A549 (cell line): ENCODE results near the gene PPP1R1B. TPM values are rescaled to one million over a fixed set of nuclear protein-coding genes. Genes with fewer than 3 reads are reported as not detected.

Experiments
- polyA plus RNA-seq, 4 experiments: library from polyadenylated mRNA; depleted of rRNA in 3 of 4; stranded (reverse); fragments of >200 nt; fragmentation: RNase III in 1 of 4; extraction: RNeasy Plus Mini Kit Qiagen cat#74134 plus additional on column Dnase treatment in 1 of 4; gene quantifications; 2 replicates in 3 of 4; 3 replicates in 1 of 4; pipeline ENCODE4 v1.2.3, GENCODE V29; 2011 to 2017

The PPP1R1B gene
- polyA plus RNA-seq, 2 of the 4 experiments (the other 2 are of a cell fraction), result 0.10 TPM; not detected in 1

Other genes with a start within 250 kb of the PPP1R1B start
- 6.7 and 12.2 TPM in 2 replicates for gene FBXL20, start 225.3 kb upstream of the PPP1R1B start, polyA plus RNA-seq (2011; rRNA removed)
- gene FBXL20, start 225.3 kb upstream of the PPP1R1B start, polyA plus RNA-seq (2017; fragmentation: RNase III; extraction: RNeasy Plus Mini Kit Qiagen cat#74134 plus additional on column Dnase treatment), result 4.3 to 5.7 TPM (median 5.6 TPM) in 3 replicates
- gene MED1, start 175.7 kb upstream of the PPP1R1B start, polyA plus RNA-seq (2011; rRNA removed), result 74.9 and 76.2 TPM in 2 replicates
- 33.8 to 37.0 TPM (median 34.7 TPM) in 3 replicates for gene MED1, start 175.7 kb upstream of the PPP1R1B start, polyA plus RNA-seq (2017; fragmentation: RNase III; extraction: RNeasy Plus Mini Kit Qiagen cat#74134 plus additional on column Dnase treatment)
- 42.1 and 47.3 TPM in 2 replicates for gene CDK12, start 165.5 kb upstream of the PPP1R1B start, polyA plus RNA-seq (2011; rRNA removed)
- 36.7 to 40.0 TPM (median 37.8 TPM) in 3 replicates for gene CDK12, start 165.5 kb upstream of the PPP1R1B start, polyA plus RNA-seq (2017; fragmentation: RNase III; extraction: RNeasy Plus Mini Kit Qiagen cat#74134 plus additional on column Dnase treatment)
- not detected in 2 replicates for gene NEUROD2, start 19.0 kb upstream of the PPP1R1B start, polyA plus RNA-seq (2011; rRNA removed)
- not detected in 3 replicates for gene NEUROD2, start 19.0 kb upstream of the PPP1R1B start, polyA plus RNA-seq (2017; fragmentation: RNase III; extraction: RNeasy Plus Mini Kit Qiagen cat#74134 plus additional on column Dnase treatment)
- 56.0 and 60.9 TPM in 2 replicates for gene STARD3, start 10.2 kb downstream of the PPP1R1B start, polyA plus RNA-seq (2011; rRNA removed)
- 53.0 to 56.1 TPM (median 54.6 TPM) in 3 replicates for gene STARD3, start 10.2 kb downstream of the PPP1R1B start, polyA plus RNA-seq (2017; fragmentation: RNase III; extraction: RNeasy Plus Mini Kit Qiagen cat#74134 plus additional on column Dnase treatment)
- gene TCAP, start 38.4 kb downstream of the PPP1R1B start, polyA plus RNA-seq (2011; rRNA removed), result 0.41 and 0.67 TPM in 2 replicates
- gene TCAP, start 38.4 kb downstream of the PPP1R1B start, polyA plus RNA-seq (2017; fragmentation: RNase III; extraction: RNeasy Plus Mini Kit Qiagen cat#74134 plus additional on column Dnase treatment), result 1.0 to 1.6 TPM (median 1.2 TPM) in 3 replicates
- not detected in 2 replicates for gene PNMT, start 41.5 kb downstream of the PPP1R1B start, polyA plus RNA-seq (2011; rRNA removed)
- 0.16 TPM in 1 of 3 replicates, not detected in the others for gene PNMT, start 41.5 kb downstream of the PPP1R1B start, polyA plus RNA-seq (2017; fragmentation: RNase III; extraction: RNeasy Plus Mini Kit Qiagen cat#74134 plus additional on column Dnase treatment)
- gene PGAP3, start 61.1 kb downstream of the PPP1R1B start, polyA plus RNA-seq (2011; rRNA removed), result 8.5 and 10.6 TPM in 2 replicates
- gene PGAP3, start 61.1 kb downstream of the PPP1R1B start, polyA plus RNA-seq (2017; fragmentation: RNase III; extraction: RNeasy Plus Mini Kit Qiagen cat#74134 plus additional on column Dnase treatment), result 6.2 to 8.0 TPM (median 7.3 TPM) in 3 replicates
- gene ERBB2, start 73.1 kb downstream of the PPP1R1B start, polyA plus RNA-seq (2011; rRNA removed), result 22.4 and 34.8 TPM in 2 replicates
- gene ERBB2, start 73.1 kb downstream of the PPP1R1B start, polyA plus RNA-seq (2017; fragmentation: RNase III; extraction: RNeasy Plus Mini Kit Qiagen cat#74134 plus additional on column Dnase treatment), result 28.6 to 32.4 TPM (median 32.0 TPM) in 3 replicates
- gene MIEN1, start 103.6 kb downstream of the PPP1R1B start, polyA plus RNA-seq (2011; rRNA removed), result 63.9 and 111 TPM in 2 replicates
- gene MIEN1, start 103.6 kb downstream of the PPP1R1B start, polyA plus RNA-seq (2017; fragmentation: RNase III; extraction: RNeasy Plus Mini Kit Qiagen cat#74134 plus additional on column Dnase treatment), result 73.2 to 86.5 TPM (median 85.5 TPM) in 3 replicates
- 5.9 and 8.6 TPM in 2 replicates for gene GRB7, start 111.0 kb downstream of the PPP1R1B start, polyA plus RNA-seq (2011; rRNA removed)
- gene GRB7, start 111.0 kb downstream of the PPP1R1B start, polyA plus RNA-seq (2017; fragmentation: RNase III; extraction: RNeasy Plus Mini Kit Qiagen cat#74134 plus additional on column Dnase treatment), result 5.0 to 10.7 TPM (median 10.1 TPM) in 3 replicates
- gene IKZF3, start 237.4 kb downstream of the PPP1R1B start, polyA plus RNA-seq (2011; rRNA removed), result not detected in 2 replicates
- gene IKZF3, start 237.4 kb downstream of the PPP1R1B start, polyA plus RNA-seq (2017; fragmentation: RNase III; extraction: RNeasy Plus Mini Kit Qiagen cat#74134 plus additional on column Dnase treatment), result not detected in 3 replicates
- gene ZPBP2, start 241.2 kb downstream of the PPP1R1B start, polyA plus RNA-seq (2011; rRNA removed), result not detected in 2 replicates
- not detected in 3 replicates for gene ZPBP2, start 241.2 kb downstream of the PPP1R1B start, polyA plus RNA-seq (2017; fragmentation: RNase III; extraction: RNeasy Plus Mini Kit Qiagen cat#74134 plus additional on column Dnase treatment)